C4-2B (cell line): ENCODE data around the gene SLC30A10.

Experiments
- CTCF ChIP-seq: fragments of 450-650 bp; conservative IDR thresholded peaks from 2 replicates; pipeline ENCODE4 v1.5.1; 2017; ENCODE audit warnings: mild to moderate bottlenecking
- ZFX ChIP-seq: fragments of 450-650 bp; IDR thresholded peaks from 2 replicates; pipeline ENCODE4 v1.6.1; 2017

GRCh38 chr1:219924342-219924741 lies 4.0 kb downstream of the SLC30A10 start:
- no peak for TF ChIP-seq CTCF
- no peak for TF ChIP-seq ZFX
